H9 (cell line): Measurements from ENCODE around the gene GRIPAP1. TPM values are rescaled to one million over a fixed set of nuclear protein-coding genes. Genes with fewer than 3 reads are reported as not detected.

Source experiments
- DNase-seq: peaks from one replicate; pipeline ENCODE4 v3.0.0-alpha.2; 2017
- H2AFZ ChIP-seq: one replicate; pipeline ENCODE4 v1.6.1; 2013; ENCODE audit warnings: mild to moderate bottlenecking, low read length, control low read depth, moderate library complexity
- H2AK5ac ChIP-seq: 2 replicates; pipeline ENCODE4 v1.6.1; 2013; ENCODE audit warnings: low read length, control low read depth, mixed read lengths; ENCODE audit not compliant: insufficient read length
- H2BK120ac ChIP-seq: one replicate; pipeline ENCODE4 v1.6.1; 2013; ENCODE audit warnings: low read depth, mild to moderate bottlenecking, low read length, control low read depth, inconsistent platforms; ENCODE audit not compliant: poor library complexity, severe bottlenecking
- H2BK12ac ChIP-seq: 2 replicates; pipeline ENCODE4 v1.6.1; 2013; ENCODE audit warnings: low read length, control low read depth, mixed read lengths, low read depth; ENCODE audit not compliant: insufficient read length
- H2BK15ac ChIP-seq: 2 replicates; pipeline ENCODE4 v1.6.1; 2013; ENCODE audit warnings: low read depth, low read length, control low read depth
- H2BK20ac ChIP-seq: one replicate; pipeline ENCODE4 v1.6.1; 2013; ENCODE audit warnings: low read depth, mild to moderate bottlenecking, low read length, control low read depth, inconsistent platforms; ENCODE audit not compliant: poor library complexity, severe bottlenecking
- H2BK5ac ChIP-seq: 2 replicates; pipeline ENCODE4 v1.6.1; 2013; ENCODE audit warnings: low read length, control low read depth, mixed read lengths; ENCODE audit not compliant: insufficient read length
- H3K14ac ChIP-seq: 2 replicates; pipeline ENCODE4 v1.6.1; 2013; ENCODE audit warnings: low read length, control low read depth; ENCODE audit not compliant: insufficient read depth
- H3K18ac ChIP-seq: 2 replicates; pipeline ENCODE4 v1.6.1; 2013; ENCODE audit warnings: low read depth, mild to moderate bottlenecking, mixed read lengths, low read length, control low read depth; ENCODE audit not compliant: insufficient read length
- H3K23ac ChIP-seq: 2 replicates; pipeline ENCODE4 v1.6.1; 2013; ENCODE audit warnings: low read length, control low read depth, mixed read lengths, low read depth; ENCODE audit not compliant: insufficient read length
- H3K23me2 ChIP-seq: 2 replicates; pipeline ENCODE4 v1.6.1; 2013; ENCODE audit warnings: low read depth, mild to moderate bottlenecking, mixed read lengths, low read length, control low read depth; ENCODE audit not compliant: insufficient read length, poor library complexity, severe bottlenecking
- H3K27ac ChIP-seq: 2 replicates; pipeline ENCODE4 v1.5.1; 2013; ENCODE audit warnings: low read length, control low read depth, mixed read lengths, low read depth; ENCODE audit not compliant: insufficient read length
- H3K27me3 ChIP-seq: 2 replicates; pipeline ENCODE4 v1.6.1; 2013; ENCODE audit warnings: low read length, control low read depth, inconsistent platforms; ENCODE audit not compliant: insufficient read depth
- H3K4ac ChIP-seq: 2 replicates; pipeline ENCODE4 v1.6.1; 2013; ENCODE audit warnings: low read depth, mild to moderate bottlenecking, control low read depth, inconsistent platforms, low read length, moderate library complexity
- H3K4me1 ChIP-seq: 2 replicates; pipeline ENCODE4 v1.6.1; 2013; ENCODE audit warnings: low read length, control low read depth, inconsistent platforms; ENCODE audit not compliant: insufficient read depth
- H3K4me2 ChIP-seq: 2 replicates; pipeline ENCODE4 v1.6.1; 2013; ENCODE audit warnings: low read length, control low read depth, mixed read lengths; ENCODE audit not compliant: insufficient read length, insufficient read depth
- H3K56ac ChIP-seq: 2 replicates; pipeline ENCODE4 v1.6.1; 2013; ENCODE audit warnings: low read depth, mild to moderate bottlenecking, mixed read lengths, low read length, control low read depth; ENCODE audit not compliant: insufficient read length
- H3K79me1 ChIP-seq: 2 replicates; pipeline ENCODE4 v1.6.1; 2013; ENCODE audit warnings: low read depth, mild to moderate bottlenecking, moderate library complexity, low read length, control low read depth, inconsistent platforms; ENCODE audit not compliant: insufficient read depth, poor library complexity, severe bottlenecking
- H3K79me2 ChIP-seq: 2 replicates; pipeline ENCODE4 v1.6.1; 2013; ENCODE audit warnings: low read length, control low read depth, inconsistent platforms; ENCODE audit not compliant: insufficient read depth
- H3K9ac ChIP-seq: 2 replicates; pipeline ENCODE4 v1.6.1; 2013; ENCODE audit warnings: low read length, control low read depth, mixed read lengths; ENCODE audit not compliant: insufficient read length; ENCODE audit errors: extremely low read depth
- H3K9me3 ChIP-seq: one replicate; pipeline ENCODE4 v1.6.1; 2013; ENCODE audit warnings: low read depth, low read length, inconsistent platforms; ENCODE audit not compliant: control insufficient read depth
- H3T11ph ChIP-seq: one replicate; pipeline ENCODE4 v1.6.1; 2013; ENCODE audit warnings: mild to moderate bottlenecking, low read length, control low read depth, inconsistent platforms
- H4K20me1 ChIP-seq: one replicate; pipeline ENCODE4 v1.6.1; 2013; ENCODE audit not compliant: control insufficient read depth, insufficient read length, insufficient read depth
- H4K5ac ChIP-seq: 2 replicates; pipeline ENCODE4 v1.6.1; 2013; ENCODE audit warnings: low read depth, mild to moderate bottlenecking, mixed read lengths, low read length, control low read depth; ENCODE audit not compliant: insufficient read length
- H4K8ac ChIP-seq: replicated peaks from 2 replicates; pipeline ENCODE4 v1.6.1; 2013; ENCODE audit warnings: low read length, control low read depth, mixed read lengths, low read depth; ENCODE audit not compliant: insufficient read length
- H4K91ac ChIP-seq: 2 replicates; pipeline ENCODE4 v1.6.1; 2013; ENCODE audit warnings: low read depth, mild to moderate bottlenecking, moderate library complexity, mixed read lengths, low read length, control low read depth; ENCODE audit not compliant: insufficient read length
- H3K27ac Mint-ChIP-seq, 3 experiments: 2 replicates in 2 of 3; 3 replicates in 1 of 3; pipeline ENCODE4 v1.8.0; 2020 to 2021; ENCODE audit warnings: mixed read lengths in 3 of 3, mild to moderate bottlenecking in 1 of 3, moderate library complexity in 1 of 3
- H3K27me3 Mint-ChIP-seq: 2 replicates; pipeline ENCODE4 v1.8.0; 2021; ENCODE audit warnings: low read depth, mild to moderate bottlenecking, moderate library complexity, mixed read lengths
- H3K36me3 Mint-ChIP-seq, 3 experiments: 2 replicates in 2 of 3; 3 replicates in 1 of 3; pipeline ENCODE4 v1.8.0; 2020 to 2021; ENCODE audit warnings: low read depth in 3 of 3, mixed read lengths in 3 of 3; ENCODE audit not compliant: insufficient read depth in 1 of 3
- H3K4me1 Mint-ChIP-seq, 2 experiments: 2 replicates each; pipeline ENCODE4 v1.8.0; 2020; ENCODE audit warnings: mixed read lengths in 2 of 2
- H3K4me3 Mint-ChIP-seq, 2 experiments: 2 replicates in 1 of 2; 3 replicates in 1 of 2; pipeline ENCODE4 v1.8.0; 2020 to 2021; ENCODE audit warnings: mild to moderate bottlenecking in 2 of 2, mixed read lengths in 2 of 2, moderate library complexity in 1 of 2
- H3K9me3 Mint-ChIP-seq, 2 experiments: 2 replicates in 1 of 2; 3 replicates in 1 of 2; pipeline ENCODE4 v1.8.0; 2020; ENCODE audit warnings: mild to moderate bottlenecking in 2 of 2, mixed read lengths in 2 of 2, moderate library complexity in 1 of 2
- CTCF ChIP-seq: fragments of 200-600 bp; sonication (generic); conservative IDR thresholded peaks from 3 replicates; pipeline ENCODE4 v1.8.0; 2021; ENCODE audit warnings: antibody characterized with exemption, mild to moderate bottlenecking
- WGBS: extraction: QIAGEN DNeasy Blood & Tissue Kit; methylation state at CpG from one replicate; pipeline ENCODE4 v1.1.7; 2013; ENCODE audit warnings: missing lambda C conversion rate, low lambda C conversion rate, mixed read lengths; ENCODE audit not compliant: insufficient read length; ENCODE audit errors: extremely low coverage; 5-methylcytosine and 5-hydroxymethylcytosine counted together
- total RNA-seq: library from RNA; stranded (reverse); gene quantifications from 2 replicates; pipeline ENCODE4 v1.2.1, GENCODE V29; 2021

GRIPAP1 gene
- total RNA-seq, 1 experiment from 2014 or later, result 71.8 TPM

- Histone ChIP-seq H3K9me3 (no peaks in the 10 kb centered on the region), H3K14ac (no peak overlapping the region), H3K27me3 (no peaks in the 10 kb centered on the region), H3K23ac (no peak overlapping the region), H2BK120ac (no peak overlapping the region), H4K91ac (no peak overlapping the region), H4K8ac (no peak overlapping the region), H2AFZ (no peak overlapping the region), H2BK12ac (no peak overlapping the region), H2BK5ac (no peak overlapping the region), H3K79me1 (no peaks in the 10 kb centered on the region), H3K9ac (no peak overlapping the region), H3K23me2 (peaks cover 10% of the 10 kb centered on the region), H3K4ac (no peak overlapping the region), H3K4me2 (no peak overlapping the region), H4K20me1 (no peaks in the 10 kb centered on the region), H4K5ac (no peak overlapping the region), H3K4me1 (no peaks in the 10 kb centered on the region), H2AK5ac (no peak overlapping the region), H3K27ac (no peak overlapping the region), H3K56ac (no peak overlapping the region), H2BK20ac (no peak overlapping the region), H3K18ac (no peak overlapping the region), H2BK15ac (no peak overlapping the region), H3K79me2 (no peaks in the 10 kb centered on the region), H3T11ph (no peak overlapping the region)
- Mint-ChIP-seq H3K36me3 (peaks cover 27 to 52% (median 41%) of the 10 kb centered on the region in 3 experiments), H3K9me3 (peaks cover 71 to 82% of the 10 kb centered on the region in 2 experiments), H3K4me3 (no peak overlapping the region), H3K4me1 (peaks cover 8 to 9% of the 10 kb centered on the region in 2 experiments; a peak in 3 of 4 replicates), H3K27ac (no peak overlapping the region), H3K27me3 (peaks cover 2% of the 10 kb centered on the region)
- TF ChIP-seq CTCF, result no peak
- no peak for DNase-seq
- no CpG with 5 or more reads among the region's 7 CpGs for WGBS
These were observed 27.0 kb downstream of the GRIPAP1 start for GRCh38 chrX:48975041-48975440.
